SK-N-SH (cell line): Measurements from ENCODE around the gene ZCCHC17.

ENCODE experiments used
- NRF1 ChIP-seq: IDR thresholded peaks from 2 replicates; pipeline ENCODE4 v1.6.1; 2012; ENCODE audit warnings: low read depth, mild to moderate bottlenecking, low read length
- SMC3 ChIP-seq: IDR thresholded peaks from 2 replicates; pipeline ENCODE4 v1.6.1; 2012; ENCODE audit warnings: low read depth, low read length, improper control_type of control experiment
- ZBTB33 ChIP-seq: IDR thresholded peaks from 2 replicates; pipeline ENCODE4 v1.4.0; 2012; ENCODE audit warnings: low read depth, borderline replicate concordance
- TF ChIP-seq, protein P1 (sequence below): fragments of 200-600 bp; sonication (generic); IDR thresholded peaks from 2 replicates; pipeline ENCODE4 v1.6.1; 2017; ENCODE audit warnings: antibody characterized with exemption, mild to moderate bottlenecking, moderate library complexity
- TF ChIP-seq, protein P2 (sequence below): IDR thresholded peaks from 2 replicates; pipeline ENCODE4 v1.4.0; 2012; ENCODE audit warnings: low read depth
- TF ChIP-seq, protein P3 (sequence below): IDR thresholded peaks from 2 replicates; pipeline ENCODE4 v1.6.1; 2012; ENCODE audit warnings: mild to moderate bottlenecking, low read depth, low read length, moderate library complexity

DNA sequence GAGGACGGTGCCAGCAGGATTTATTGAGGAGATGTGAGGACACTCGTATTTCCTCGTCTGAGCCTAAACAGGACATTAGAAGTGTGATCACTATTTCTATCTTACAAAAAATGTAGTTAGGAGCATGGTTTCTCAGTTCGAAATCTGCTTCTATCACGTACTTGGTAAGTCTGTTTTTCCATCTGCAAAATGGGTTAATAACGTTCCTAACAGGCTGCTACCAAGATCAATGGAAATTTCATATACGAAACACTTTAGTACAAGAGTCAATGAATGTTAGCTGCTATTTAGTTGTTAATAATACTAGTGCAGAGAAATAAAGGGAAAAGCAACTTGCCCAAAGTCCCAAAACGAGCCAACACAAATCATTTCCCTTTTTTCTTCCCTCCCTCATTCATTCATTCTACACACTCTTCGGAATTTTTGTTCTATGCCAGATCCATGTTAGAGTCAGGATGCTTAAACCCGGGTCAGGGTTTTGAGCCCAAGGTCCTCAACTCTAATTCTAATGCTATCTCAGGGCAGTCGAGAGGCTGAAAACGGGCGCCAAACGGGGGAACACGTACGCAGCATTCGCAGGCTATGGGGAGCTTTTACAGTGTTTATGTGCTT is 852 bp upstream of the ZCCHC17 start:
- no peak for TF ChIP-seq SMC3
- no peak for TF ChIP-seq ZBTB33
- no peak for TF ChIP-seq NRF1
- TF ChIP-seq, protein P1, sequence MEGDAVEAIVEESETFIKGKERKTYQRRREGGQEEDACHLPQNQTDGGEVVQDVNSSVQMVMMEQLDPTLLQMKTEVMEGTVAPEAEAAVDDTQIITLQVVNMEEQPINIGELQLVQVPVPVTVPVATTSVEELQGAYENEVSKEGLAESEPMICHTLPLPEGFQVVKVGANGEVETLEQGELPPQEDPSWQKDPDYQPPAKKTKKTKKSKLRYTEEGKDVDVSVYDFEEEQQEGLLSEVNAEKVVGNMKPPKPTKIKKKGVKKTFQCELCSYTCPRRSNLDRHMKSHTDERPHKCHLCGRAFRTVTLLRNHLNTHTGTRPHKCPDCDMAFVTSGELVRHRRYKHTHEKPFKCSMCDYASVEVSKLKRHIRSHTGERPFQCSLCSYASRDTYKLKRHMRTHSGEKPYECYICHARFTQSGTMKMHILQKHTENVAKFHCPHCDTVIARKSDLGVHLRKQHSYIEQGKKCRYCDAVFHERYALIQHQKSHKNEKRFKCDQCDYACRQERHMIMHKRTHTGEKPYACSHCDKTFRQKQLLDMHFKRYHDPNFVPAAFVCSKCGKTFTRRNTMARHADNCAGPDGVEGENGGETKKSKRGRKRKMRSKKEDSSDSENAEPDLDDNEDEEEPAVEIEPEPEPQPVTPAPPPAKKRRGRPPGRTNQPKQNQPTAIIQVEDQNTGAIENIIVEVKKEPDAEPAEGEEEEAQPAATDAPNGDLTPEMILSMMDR = no peak
- TF ChIP-seq, protein P2, sequence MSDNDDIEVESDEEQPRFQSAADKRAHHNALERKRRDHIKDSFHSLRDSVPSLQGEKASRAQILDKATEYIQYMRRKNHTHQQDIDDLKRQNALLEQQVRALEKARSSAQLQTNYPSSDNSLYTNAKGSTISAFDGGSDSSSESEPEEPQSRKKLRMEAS = no peak
- TF ChIP-seq, protein P3, sequence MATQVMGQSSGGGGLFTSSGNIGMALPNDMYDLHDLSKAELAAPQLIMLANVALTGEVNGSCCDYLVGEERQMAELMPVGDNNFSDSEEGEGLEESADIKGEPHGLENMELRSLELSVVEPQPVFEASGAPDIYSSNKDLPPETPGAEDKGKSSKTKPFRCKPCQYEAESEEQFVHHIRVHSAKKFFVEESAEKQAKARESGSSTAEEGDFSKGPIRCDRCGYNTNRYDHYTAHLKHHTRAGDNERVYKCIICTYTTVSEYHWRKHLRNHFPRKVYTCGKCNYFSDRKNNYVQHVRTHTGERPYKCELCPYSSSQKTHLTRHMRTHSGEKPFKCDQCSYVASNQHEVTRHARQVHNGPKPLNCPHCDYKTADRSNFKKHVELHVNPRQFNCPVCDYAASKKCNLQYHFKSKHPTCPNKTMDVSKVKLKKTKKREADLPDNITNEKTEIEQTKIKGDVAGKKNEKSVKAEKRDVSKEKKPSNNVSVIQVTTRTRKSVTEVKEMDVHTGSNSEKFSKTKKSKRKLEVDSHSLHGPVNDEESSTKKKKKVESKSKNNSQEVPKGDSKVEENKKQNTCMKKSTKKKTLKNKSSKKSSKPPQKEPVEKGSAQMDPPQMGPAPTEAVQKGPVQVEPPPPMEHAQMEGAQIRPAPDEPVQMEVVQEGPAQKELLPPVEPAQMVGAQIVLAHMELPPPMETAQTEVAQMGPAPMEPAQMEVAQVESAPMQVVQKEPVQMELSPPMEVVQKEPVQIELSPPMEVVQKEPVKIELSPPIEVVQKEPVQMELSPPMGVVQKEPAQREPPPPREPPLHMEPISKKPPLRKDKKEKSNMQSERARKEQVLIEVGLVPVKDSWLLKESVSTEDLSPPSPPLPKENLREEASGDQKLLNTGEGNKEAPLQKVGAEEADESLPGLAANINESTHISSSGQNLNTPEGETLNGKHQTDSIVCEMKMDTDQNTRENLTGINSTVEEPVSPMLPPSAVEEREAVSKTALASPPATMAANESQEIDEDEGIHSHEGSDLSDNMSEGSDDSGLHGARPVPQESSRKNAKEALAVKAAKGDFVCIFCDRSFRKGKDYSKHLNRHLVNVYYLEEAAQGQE = no peak
